ENCODE data around the gene ZMYND8.

The ZMYND8 gene

GRCh38 chr20:47239719-47240067 is 116.8 kb downstream of the ZMYND8 start:
- H3K9me3 ChIP-seq (ENCODE audit: control insufficient read depth in 2 of 2, low read length in 2 of 2) = no peaks in the 10 kb centered on the region
- peaks cover 7% of the 10 kb centered on the region for H3K4me1 ChIP-seq (ENCODE audit: control insufficient read depth, insufficient read depth, low read length)
- peaks cover 21 to 30% of the 10 kb centered on the region in 2 donors for H3K36me3 ChIP-seq (ENCODE audit: control insufficient read depth in 2 of 2, insufficient read depth in 2 of 2, low read length in 2 of 2)
- H3K27me3 ChIP-seq (ENCODE audit: control insufficient read depth in 1 of 2, insufficient read depth in 2 of 2, low read length in 2 of 2) = no peaks in the 10 kb centered on the region
- H3K27ac ChIP-seq (ENCODE audit: low read length) = no peak overlapping the region
- no peak overlapping the region for H3K4me3 ChIP-seq (ENCODE audit: low read length in 2 of 2)
- no peak overlapping the region for H3K9ac ChIP-seq (ENCODE audit: low read length in 2 of 2)

- H3K27me3 ChIP-seq (ENCODE audit: control insufficient read depth in 1 of 2, insufficient read depth in 2 of 2, low read length in 2 of 2) = no peaks in the 10 kb centered on the region
- peaks cover 24 to 34% of the 10 kb centered on the region in 2 donors for H3K36me3 ChIP-seq (ENCODE audit: control insufficient read depth in 2 of 2, insufficient read depth in 2 of 2, low read length in 2 of 2)
- H3K4me3 ChIP-seq (ENCODE audit: low read length in 2 of 2) = no peak overlapping the region
- no peak overlapping the region for H3K27ac ChIP-seq (ENCODE audit: low read length)
- H3K9ac ChIP-seq (ENCODE audit: low read length in 2 of 2) = no peak overlapping the region
- no peaks in the 10 kb centered on the region for H3K9me3 ChIP-seq (ENCODE audit: control insufficient read depth in 2 of 2, low read length in 2 of 2)
- peaks cover 7% of the 10 kb centered on the region for H3K4me1 ChIP-seq (ENCODE audit: control insufficient read depth, insufficient read depth, low read length)
Observed at GRCh38 chr20:47238780-47239718, 117.5 kb downstream of the ZMYND8 start.

- peaks cover 28 to 38% of the 10 kb centered on the region in 2 donors for H3K36me3 ChIP-seq (ENCODE audit: control insufficient read depth in 2 of 2, insufficient read depth in 2 of 2, low read length in 2 of 2)
- H3K27ac ChIP-seq (ENCODE audit: low read length) = no peak overlapping the region
- no peak overlapping the region for H3K4me3 ChIP-seq (ENCODE audit: low read length in 2 of 2)
- H3K9me3 ChIP-seq (ENCODE audit: control insufficient read depth in 2 of 2, low read length in 2 of 2) = no peaks in the 10 kb centered on the region
- peaks cover 7% of the 10 kb centered on the region for H3K4me1 ChIP-seq (ENCODE audit: control insufficient read depth, insufficient read depth, low read length)
- no peaks in the 10 kb centered on the region for H3K27me3 ChIP-seq (ENCODE audit: control insufficient read depth in 1 of 2, insufficient read depth in 2 of 2, low read length in 2 of 2)
- H3K9ac ChIP-seq (ENCODE audit: low read length in 2 of 2) = no peak overlapping the region
Observed at GRCh38 chr20:47237715-47238114, 118.8 kb downstream of the ZMYND8 start.

- no peaks in the 10 kb centered on the region for H3K9me3 ChIP-seq (ENCODE audit: control insufficient read depth in 2 of 2, low read length in 2 of 2)
- H3K4me3 ChIP-seq (ENCODE audit: low read length in 2 of 2) = no peak overlapping the region
- no peak overlapping the region for H3K27ac ChIP-seq (ENCODE audit: low read length)
- peaks cover 28 to 35% of the 10 kb centered on the region in 2 donors for H3K36me3 ChIP-seq (ENCODE audit: control insufficient read depth in 2 of 2, insufficient read depth in 2 of 2, low read length in 2 of 2)
- H3K27me3 ChIP-seq (ENCODE audit: control insufficient read depth in 1 of 2, insufficient read depth in 2 of 2, low read length in 2 of 2) = no peaks in the 10 kb centered on the region
- H3K9ac ChIP-seq (ENCODE audit: low read length in 2 of 2) = no peak overlapping the region
- H3K4me1 ChIP-seq (ENCODE audit: control insufficient read depth, insufficient read depth, low read length) = peaks cover 3% of the 10 kb centered on the region
Observed at GRCh38 chr20:47236639-47236900, 119.9 kb downstream of the ZMYND8 start.

- H3K4me1 ChIP-seq (ENCODE audit: control insufficient read depth, insufficient read depth, low read length) = no peaks in the 10 kb centered on the region
- no peak overlapping the region for H3K4me3 ChIP-seq (ENCODE audit: low read length in 2 of 2)
- H3K27me3 ChIP-seq (ENCODE audit: control insufficient read depth in 1 of 2, insufficient read depth in 2 of 2, low read length in 2 of 2) = no peaks in the 10 kb centered on the region
- H3K27ac ChIP-seq (ENCODE audit: low read length) = no peak overlapping the region
- H3K9ac ChIP-seq (ENCODE audit: low read length in 2 of 2) = no peak overlapping the region
- H3K36me3 ChIP-seq (ENCODE audit: control insufficient read depth in 2 of 2, insufficient read depth in 2 of 2, low read length in 2 of 2) = peaks cover 28 to 35% of the 10 kb centered on the region in 2 donors
- H3K9me3 ChIP-seq (ENCODE audit: control insufficient read depth in 2 of 2, low read length in 2 of 2) = no peaks in the 10 kb centered on the region
Observed at GRCh38 chr20:47235853-47236638, 120.5 kb downstream of the ZMYND8 start.

GRCh38 chr20:47235111-47235510 is 121.4 kb downstream of the ZMYND8 start:
- Histone ChIP-seq H3K27ac (ENCODE audit: low read length) (no peak overlapping the region), H3K36me3 (ENCODE audit: control insufficient read depth in 2 of 2, insufficient read depth in 2 of 2, low read length in 2 of 2) (peaks cover 28 to 35% of the 10 kb centered on the region in 2 donors), H3K9me3 (ENCODE audit: control insufficient read depth in 2 of 2, low read length in 2 of 2) (no peaks in the 10 kb centered on the region)

GRCh38 chr20:47233333-47234188 is 122.9 kb downstream of the ZMYND8 start:
- Histone ChIP-seq H3K27me3 (ENCODE audit: control insufficient read depth in 1 of 2, insufficient read depth in 2 of 2, low read length in 2 of 2) (no peaks in the 10 kb centered on the region), H3K4me1 (ENCODE audit: control insufficient read depth, insufficient read depth, low read length) (no peaks in the 10 kb centered on the region), H3K4me3 (ENCODE audit: low read length in 2 of 2) (no peak overlapping the region), H3K9me3 (ENCODE audit: control insufficient read depth in 2 of 2, low read length in 2 of 2) (no peaks in the 10 kb centered on the region), H3K27ac (ENCODE audit: low read length) (no peak overlapping the region), H3K36me3 (ENCODE audit: control insufficient read depth in 2 of 2, insufficient read depth in 2 of 2, low read length in 2 of 2) (peaks cover 31 to 37% of the 10 kb centered on the region in 2 donors), H3K9ac (ENCODE audit: low read length in 2 of 2) (no peak overlapping the region)

More at GRCh38 chr20:47235111-47235510, 121.4 kb downstream of the ZMYND8 start:
- Histone ChIP-seq H3K4me3 (ENCODE audit: low read length in 2 of 2) (no peak overlapping the region), H3K9ac (ENCODE audit: low read length in 2 of 2) (no peak overlapping the region), H3K4me1 (ENCODE audit: control insufficient read depth, insufficient read depth, low read length) (no peaks in the 10 kb centered on the region), H3K27me3 (ENCODE audit: control insufficient read depth in 1 of 2, insufficient read depth in 2 of 2, low read length in 2 of 2) (no peaks in the 10 kb centered on the region)

GRCh38 chr20:47232518-47232917 is 124.0 kb downstream of the ZMYND8 start:
- Histone ChIP-seq H3K27ac (ENCODE audit: low read length) (no peak overlapping the region), H3K4me3 (ENCODE audit: low read length in 2 of 2) (no peak overlapping the region), H3K27me3 (ENCODE audit: control insufficient read depth in 1 of 2, insufficient read depth in 2 of 2, low read length in 2 of 2) (no peaks in the 10 kb centered on the region), H3K9me3 (ENCODE audit: control insufficient read depth in 2 of 2, low read length in 2 of 2) (no peaks in the 10 kb centered on the region), H3K9ac (ENCODE audit: low read length in 2 of 2) (no peak overlapping the region), H3K4me1 (ENCODE audit: control insufficient read depth, insufficient read depth, low read length) (no peaks in the 10 kb centered on the region), H3K36me3 (ENCODE audit: control insufficient read depth in 2 of 2, insufficient read depth in 2 of 2, low read length in 2 of 2) (peaks cover 27 to 37% of the 10 kb centered on the region in 2 donors)

- H3K4me1 ChIP-seq (ENCODE audit: control insufficient read depth, insufficient read depth, low read length) = no peaks in the 10 kb centered on the region
- H3K36me3 ChIP-seq (ENCODE audit: control insufficient read depth in 2 of 2, insufficient read depth in 2 of 2, low read length in 2 of 2) = peaks cover 35 to 37% of the 10 kb centered on the region in 2 donors
- no peaks in the 10 kb centered on the region for H3K27me3 ChIP-seq (ENCODE audit: control insufficient read depth in 1 of 2, insufficient read depth in 2 of 2, low read length in 2 of 2)
- no peak overlapping the region for H3K9ac ChIP-seq (ENCODE audit: low read length in 2 of 2)
- no peak overlapping the region for H3K27ac ChIP-seq (ENCODE audit: low read length)
- no peak overlapping the region for H3K4me3 ChIP-seq (ENCODE audit: low read length in 2 of 2)
- H3K9me3 ChIP-seq (ENCODE audit: control insufficient read depth in 2 of 2, low read length in 2 of 2) = no peaks in the 10 kb centered on the region
Observed at GRCh38 chr20:47231382-47232039, 125.0 kb downstream of the ZMYND8 start.

GRCh38 chr20:47230811-47231256 is 125.7 kb downstream of the ZMYND8 start:
- Histone ChIP-seq H3K27me3 (ENCODE audit: control insufficient read depth in 1 of 2, insufficient read depth in 2 of 2, low read length in 2 of 2) (no peaks in the 10 kb centered on the region), H3K9me3 (ENCODE audit: control insufficient read depth in 2 of 2, low read length in 2 of 2) (no peaks in the 10 kb centered on the region), H3K4me1 (ENCODE audit: control insufficient read depth, insufficient read depth, low read length) (no peaks in the 10 kb centered on the region), H3K4me3 (ENCODE audit: low read length in 2 of 2) (no peak overlapping the region), H3K27ac (ENCODE audit: low read length) (no peak overlapping the region), H3K9ac (ENCODE audit: low read length in 2 of 2) (no peak overlapping the region), H3K36me3 (ENCODE audit: control insufficient read depth in 2 of 2, insufficient read depth in 2 of 2, low read length in 2 of 2) (peaks cover 32 to 35% of the 10 kb centered on the region in 2 donors)
